HL-60 (cell line): ENCODE data around the gene APPL1.

Source experiments
- GABPA ChIP-seq: IDR thresholded peaks from 2 replicates; pipeline ENCODE4 v1.6.1; 2012; ENCODE audit warnings: low read depth
- POLR2AphosphoS5 ChIP-seq: IDR thresholded peaks from 2 replicates; pipeline ENCODE4 v1.6.1; 2012; ENCODE audit warnings: low read depth
- TF ChIP-seq, protein P1 (sequence below): IDR thresholded peaks from one replicate; pipeline ENCODE4 v1.5.1; 2011; ENCODE audit warnings: low read length, control low read depth, inconsistent platforms; ENCODE audit not compliant: insufficient read depth
- TF ChIP-seq, protein P2 (sequence below): IDR thresholded peaks from 2 replicates; pipeline ENCODE4 v1.6.1; 2012; ENCODE audit warnings: low read depth; ENCODE audit not compliant: insufficient replicate concordance

DNA sequence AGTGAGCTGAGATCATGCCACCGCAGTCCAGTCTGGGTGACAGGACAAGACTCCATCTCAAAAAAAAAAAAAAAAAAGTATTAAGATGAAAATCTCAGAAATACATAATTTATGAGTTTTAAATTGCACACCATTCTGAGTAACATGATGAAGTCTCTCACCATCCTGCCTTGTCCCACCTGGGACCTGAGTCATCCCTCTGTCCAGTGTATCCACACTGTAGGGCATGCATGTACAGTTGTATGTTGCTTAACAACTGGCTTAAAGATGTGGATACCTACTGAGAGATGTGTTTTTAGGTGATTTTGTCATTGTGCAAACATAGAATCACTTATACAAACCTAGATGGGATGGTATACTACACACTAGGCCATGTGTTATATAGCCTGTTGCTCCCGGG lies 47.9 kb downstream of the APPL1 start:
- TF ChIP-seq, protein P1, sequence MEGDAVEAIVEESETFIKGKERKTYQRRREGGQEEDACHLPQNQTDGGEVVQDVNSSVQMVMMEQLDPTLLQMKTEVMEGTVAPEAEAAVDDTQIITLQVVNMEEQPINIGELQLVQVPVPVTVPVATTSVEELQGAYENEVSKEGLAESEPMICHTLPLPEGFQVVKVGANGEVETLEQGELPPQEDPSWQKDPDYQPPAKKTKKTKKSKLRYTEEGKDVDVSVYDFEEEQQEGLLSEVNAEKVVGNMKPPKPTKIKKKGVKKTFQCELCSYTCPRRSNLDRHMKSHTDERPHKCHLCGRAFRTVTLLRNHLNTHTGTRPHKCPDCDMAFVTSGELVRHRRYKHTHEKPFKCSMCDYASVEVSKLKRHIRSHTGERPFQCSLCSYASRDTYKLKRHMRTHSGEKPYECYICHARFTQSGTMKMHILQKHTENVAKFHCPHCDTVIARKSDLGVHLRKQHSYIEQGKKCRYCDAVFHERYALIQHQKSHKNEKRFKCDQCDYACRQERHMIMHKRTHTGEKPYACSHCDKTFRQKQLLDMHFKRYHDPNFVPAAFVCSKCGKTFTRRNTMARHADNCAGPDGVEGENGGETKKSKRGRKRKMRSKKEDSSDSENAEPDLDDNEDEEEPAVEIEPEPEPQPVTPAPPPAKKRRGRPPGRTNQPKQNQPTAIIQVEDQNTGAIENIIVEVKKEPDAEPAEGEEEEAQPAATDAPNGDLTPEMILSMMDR: no peak
- TF ChIP-seq GABPA: no peak
- TF ChIP-seq POLR2AphosphoS5: no peak
- TF ChIP-seq, protein P2, sequence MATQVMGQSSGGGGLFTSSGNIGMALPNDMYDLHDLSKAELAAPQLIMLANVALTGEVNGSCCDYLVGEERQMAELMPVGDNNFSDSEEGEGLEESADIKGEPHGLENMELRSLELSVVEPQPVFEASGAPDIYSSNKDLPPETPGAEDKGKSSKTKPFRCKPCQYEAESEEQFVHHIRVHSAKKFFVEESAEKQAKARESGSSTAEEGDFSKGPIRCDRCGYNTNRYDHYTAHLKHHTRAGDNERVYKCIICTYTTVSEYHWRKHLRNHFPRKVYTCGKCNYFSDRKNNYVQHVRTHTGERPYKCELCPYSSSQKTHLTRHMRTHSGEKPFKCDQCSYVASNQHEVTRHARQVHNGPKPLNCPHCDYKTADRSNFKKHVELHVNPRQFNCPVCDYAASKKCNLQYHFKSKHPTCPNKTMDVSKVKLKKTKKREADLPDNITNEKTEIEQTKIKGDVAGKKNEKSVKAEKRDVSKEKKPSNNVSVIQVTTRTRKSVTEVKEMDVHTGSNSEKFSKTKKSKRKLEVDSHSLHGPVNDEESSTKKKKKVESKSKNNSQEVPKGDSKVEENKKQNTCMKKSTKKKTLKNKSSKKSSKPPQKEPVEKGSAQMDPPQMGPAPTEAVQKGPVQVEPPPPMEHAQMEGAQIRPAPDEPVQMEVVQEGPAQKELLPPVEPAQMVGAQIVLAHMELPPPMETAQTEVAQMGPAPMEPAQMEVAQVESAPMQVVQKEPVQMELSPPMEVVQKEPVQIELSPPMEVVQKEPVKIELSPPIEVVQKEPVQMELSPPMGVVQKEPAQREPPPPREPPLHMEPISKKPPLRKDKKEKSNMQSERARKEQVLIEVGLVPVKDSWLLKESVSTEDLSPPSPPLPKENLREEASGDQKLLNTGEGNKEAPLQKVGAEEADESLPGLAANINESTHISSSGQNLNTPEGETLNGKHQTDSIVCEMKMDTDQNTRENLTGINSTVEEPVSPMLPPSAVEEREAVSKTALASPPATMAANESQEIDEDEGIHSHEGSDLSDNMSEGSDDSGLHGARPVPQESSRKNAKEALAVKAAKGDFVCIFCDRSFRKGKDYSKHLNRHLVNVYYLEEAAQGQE: no peak
